GM19395 (cell line): ENCODE results near the gene PAM.
"Not testable (repeated sequence)": the region's sequence is repeated elsewhere in the genome, so short reads cannot be mapped to it uniquely, and the experiment has no call there.

Experiments
- ATAC-seq: cut with Tn5 transposase; IDR thresholded peaks from one replicate; pipeline ENCODE4 v1.9.1; 2021; ENCODE audit warnings: mild to moderate bottlenecking, moderate library complexity; ENCODE audit not compliant: unreplicated experiment

Gene PAM

GRCh38 chr5:102975457-102976182 lies 220.5 kb downstream of the PAM start:
- no peak for ATAC-seq

GRCh38 chr5:102981957-102982635 lies 227.0 kb downstream of the PAM start:
- no peak for ATAC-seq

- no peak for ATAC-seq
Measured at GRCh38 chr5:102986074-102986473, 231.0 kb downstream of the PAM start.

GRCh38 chr5:102988459-102988858 lies 233.4 kb downstream of the PAM start:
- ATAC-seq: no peak

- no peak for ATAC-seq
Measured at GRCh38 chr5:102991802-102992201, 236.7 kb downstream of the PAM start.

GRCh38 chr5:102996011-102996575 lies 241.0 kb downstream of the PAM start:
- no peak for ATAC-seq

GRCh38 chr5:102998224-102998623 lies 243.1 kb downstream of the PAM start:
- no peak for ATAC-seq

- no peak for ATAC-seq
Measured at GRCh38 chr5:102999191-102999590, 244.1 kb downstream of the PAM start.

GRCh38 chr5:102999621-103000020 lies 244.5 kb downstream of the PAM start:
- not testable (repeated sequence) for ATAC-seq

- ATAC-seq: no peak
Measured at GRCh38 chr5:103000089-103000488, 245.0 kb downstream of the PAM start.

- no peak for ATAC-seq
Measured at GRCh38 chr5:103003872-103004271, 248.8 kb downstream of the PAM start.

GRCh38 chr5:103005276-103005675 lies 250.2 kb downstream of the PAM start:
- ATAC-seq: no peak

- no peak for ATAC-seq
Measured at GRCh38 chr5:103006921-103007320, 251.8 kb downstream of the PAM start.

GRCh38 chr5:103010168-103010567 lies 255.1 kb downstream of the PAM start:
- no peak for ATAC-seq

- ATAC-seq: no peak
Measured at GRCh38 chr5:103013933-103014552, 258.9 kb downstream of the PAM start.

- ATAC-seq: no peak
Measured at GRCh38 chr5:103014983-103015382, 259.9 kb downstream of the PAM start.

GRCh38 chr5:103016167-103016566 lies 261.1 kb downstream of the PAM start:
- no peak for ATAC-seq

- ATAC-seq: no peak
Measured at GRCh38 chr5:103019804-103020203, 264.7 kb downstream of the PAM start.

GRCh38 chr5:103021314-103021713 lies 266.2 kb downstream of the PAM start:
- ATAC-seq: peak; percentile 94

- no peak for ATAC-seq
Measured at GRCh38 chr5:103027267-103027666, 272.2 kb downstream of the PAM start.

GRCh38 chr5:103031607-103032006 lies 276.5 kb downstream of the PAM start:
- ATAC-seq: no peak

GRCh38 chr5:103033696-103034095 lies 278.6 kb downstream of the PAM start:
- no peak for ATAC-seq
